Stimulated activated CD8-positive, alpha-beta memory T cell treated with anti-CD3 and anti-CD28 coated beads, Interleukin-15, amount 100 ng/mL, for 4 hours (primary cell): ENCODE results near the gene ATP6AP1.

Experiments
- DNase-seq, 2 donors: peaks; one replicate each; pipeline ENCODE4 v3.0.0-alpha.2; 2020; ENCODE audit warnings: low read depth in 2 of 2

The ATP6AP1 gene

DNA sequence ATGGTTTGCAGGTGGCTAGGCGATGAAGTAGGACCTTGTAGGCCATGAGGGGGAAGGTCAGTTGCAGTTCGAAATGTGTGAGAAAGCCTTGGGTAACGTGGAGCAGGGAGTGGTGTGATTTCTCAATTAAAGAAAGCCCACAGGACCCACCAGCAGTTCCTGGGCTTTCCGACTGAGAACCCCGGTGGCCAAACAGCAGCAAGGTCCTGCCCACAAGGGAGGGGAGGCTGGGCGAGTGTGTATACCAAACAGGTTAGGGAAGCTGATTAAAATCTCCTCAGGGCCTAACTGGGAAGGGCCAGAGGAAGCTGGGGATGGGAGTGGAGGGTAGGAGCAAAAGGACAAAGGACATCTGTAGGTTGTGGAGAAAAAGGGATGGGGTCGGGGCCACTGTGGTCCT lies 2.4 kb downstream of the ATP6AP1 start:
- DNase-seq = no peak

DNA sequence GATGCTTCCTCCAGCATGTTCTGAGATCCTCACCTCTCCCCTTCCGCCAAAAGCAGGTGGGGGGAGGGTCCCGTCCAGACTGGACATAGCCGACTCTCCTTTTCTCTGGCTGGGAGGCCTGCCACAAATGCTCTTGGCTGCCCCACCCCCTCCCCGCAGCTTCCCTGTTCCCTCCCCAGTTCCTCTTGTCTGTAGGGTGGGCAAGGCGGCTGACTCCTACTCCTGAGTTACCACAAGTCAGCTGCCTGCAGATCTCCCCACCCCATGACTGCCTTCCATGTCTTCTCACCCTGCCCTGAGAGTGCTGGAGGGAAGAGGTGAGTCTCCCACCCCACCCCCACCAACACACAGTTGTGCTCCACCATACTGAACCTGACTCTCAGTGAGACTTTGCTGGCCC lies 2.9 kb downstream of the ATP6AP1 start:
- DNase-seq = no peak

DNA sequence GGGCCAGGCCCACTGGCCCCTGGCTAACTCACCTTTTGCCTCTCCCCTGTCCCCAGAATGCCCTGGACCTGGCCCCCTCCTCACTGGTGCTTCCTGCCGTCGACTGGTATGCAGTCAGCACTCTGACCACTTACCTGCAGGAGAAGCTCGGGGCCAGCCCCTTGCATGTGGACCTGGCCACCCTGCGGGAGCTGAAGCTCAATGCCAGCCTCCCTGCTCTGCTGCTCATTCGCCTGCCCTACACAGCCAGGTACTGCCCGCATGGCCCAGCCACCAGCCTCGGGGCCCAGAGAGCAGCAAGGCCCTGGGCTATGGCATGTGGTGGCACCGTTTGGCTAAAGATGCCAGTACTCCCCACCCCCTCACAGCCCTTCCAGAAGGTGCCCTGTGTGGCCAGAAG lies 3.7 kb downstream of the ATP6AP1 start:
- DNase-seq = no peak

DNA sequence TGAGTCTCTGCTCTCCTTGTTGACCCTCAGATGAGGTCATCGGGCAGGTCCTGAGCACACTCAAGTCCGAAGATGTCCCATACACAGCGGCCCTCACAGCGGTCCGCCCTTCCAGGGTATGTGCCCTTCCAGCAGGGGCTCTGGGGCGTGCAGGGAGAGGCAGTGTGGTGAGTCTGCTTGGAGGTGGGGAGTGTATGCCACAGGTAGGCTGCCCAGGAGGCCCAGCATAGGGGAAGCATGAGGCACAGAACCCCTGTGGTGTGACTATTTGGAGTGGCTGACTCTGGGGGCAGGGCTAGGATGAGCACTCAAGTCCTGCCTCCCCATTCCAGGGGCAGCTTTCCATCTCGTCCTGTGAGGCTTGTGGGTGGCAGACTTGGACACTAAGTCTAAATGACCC lies 5.1 kb downstream of the ATP6AP1 start:
- DNase-seq = no peak

DNA sequence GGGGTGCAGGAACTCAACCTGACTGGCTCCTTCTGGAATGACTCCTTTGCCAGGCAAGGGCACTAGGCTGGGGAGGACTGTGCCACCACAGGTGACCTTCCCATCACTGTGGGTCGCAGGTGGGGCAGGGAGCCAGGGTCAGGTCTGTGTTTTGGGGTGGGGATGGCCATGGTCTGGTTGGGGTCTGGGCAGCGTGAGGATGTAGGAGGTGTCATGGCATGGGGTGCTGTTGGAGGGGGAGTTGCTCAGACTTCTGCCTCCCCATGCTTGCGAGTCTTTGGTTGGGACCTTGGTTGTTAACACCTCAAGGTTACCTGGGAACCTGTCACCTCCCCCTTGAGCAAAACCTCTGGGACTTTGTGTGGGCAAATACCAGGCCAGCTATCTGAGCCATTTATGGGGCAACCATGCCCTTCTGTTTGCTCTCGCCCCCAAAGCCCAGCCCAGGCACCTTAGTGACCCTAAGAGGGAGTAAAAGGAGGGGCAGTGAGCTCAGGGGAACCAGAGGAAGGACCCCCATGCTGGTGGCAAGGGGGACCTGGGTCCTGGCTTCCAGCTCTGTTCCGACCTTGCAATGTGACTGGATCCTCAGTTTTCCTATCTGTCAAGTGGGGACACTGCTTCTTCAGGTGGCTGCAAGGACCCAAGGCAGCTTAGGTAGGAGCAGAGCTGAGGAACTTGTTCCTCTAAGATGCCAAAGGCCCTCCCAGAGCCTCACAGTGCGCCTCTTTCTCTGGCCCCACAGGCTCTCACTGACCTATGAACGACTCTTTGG lies 6.1 kb downstream of the ATP6AP1 start:
- no peak for DNase-seq

DNA sequence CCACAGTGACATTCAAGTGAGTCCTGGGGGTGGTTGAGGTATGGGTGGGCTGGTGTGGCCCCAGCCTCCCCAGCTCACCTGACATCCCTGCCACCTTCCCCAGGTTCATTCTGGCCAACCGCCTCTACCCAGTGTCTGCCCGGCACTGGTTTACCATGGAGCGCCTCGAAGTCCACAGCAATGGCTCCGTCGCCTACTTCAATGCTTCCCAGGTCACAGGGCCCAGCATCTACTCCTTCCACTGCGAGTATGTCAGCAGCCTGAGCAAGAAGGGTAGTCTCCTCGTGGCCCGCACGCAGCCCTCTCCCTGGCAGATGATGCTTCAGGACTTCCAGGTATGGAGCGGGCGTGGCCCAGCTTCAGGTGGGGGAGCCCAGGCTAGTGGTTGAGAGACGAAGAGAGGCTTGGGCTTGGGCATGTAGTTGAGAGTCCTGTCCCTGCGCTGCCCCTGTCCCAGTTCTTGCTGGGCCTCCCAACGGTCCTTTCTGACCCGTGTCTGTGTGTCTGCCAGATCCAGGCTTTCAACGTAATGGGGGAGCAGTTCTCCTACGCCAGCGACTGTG lies 6.8 kb downstream of the ATP6AP1 start:
- DNase-seq = no peak

DNA sequence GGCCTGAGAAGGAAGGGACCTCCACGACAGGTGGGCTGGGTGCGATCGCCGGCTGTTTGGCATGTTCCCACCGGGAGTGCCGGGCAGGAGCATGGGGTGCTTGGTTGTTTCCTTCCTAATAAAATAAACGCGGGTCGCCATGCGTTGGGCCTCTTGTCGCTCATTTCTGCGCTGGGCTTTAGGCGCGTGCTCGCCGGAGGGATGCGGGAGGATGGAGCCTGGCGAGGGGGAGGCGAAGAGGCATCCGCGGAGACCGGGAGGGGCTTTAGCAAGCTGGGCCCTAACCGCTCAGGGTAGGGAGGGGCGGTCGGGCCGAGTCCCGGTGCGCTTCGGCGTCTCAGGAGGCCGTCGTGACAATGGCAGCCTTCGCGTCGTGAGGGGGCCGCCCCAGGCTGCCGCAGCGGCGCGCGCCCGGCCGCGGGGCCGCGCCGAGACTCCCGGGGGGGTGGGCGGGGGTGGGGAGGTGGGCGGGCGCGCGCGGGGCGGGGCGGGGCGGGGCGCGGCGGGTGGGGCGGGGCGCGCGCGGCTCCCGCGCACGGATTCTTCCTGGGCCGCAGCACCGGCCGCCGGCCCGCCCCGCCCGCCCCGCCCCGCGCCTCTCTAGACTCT lies 8.0 kb downstream of the ATP6AP1 start:
- no peak for DNase-seq

DNA sequence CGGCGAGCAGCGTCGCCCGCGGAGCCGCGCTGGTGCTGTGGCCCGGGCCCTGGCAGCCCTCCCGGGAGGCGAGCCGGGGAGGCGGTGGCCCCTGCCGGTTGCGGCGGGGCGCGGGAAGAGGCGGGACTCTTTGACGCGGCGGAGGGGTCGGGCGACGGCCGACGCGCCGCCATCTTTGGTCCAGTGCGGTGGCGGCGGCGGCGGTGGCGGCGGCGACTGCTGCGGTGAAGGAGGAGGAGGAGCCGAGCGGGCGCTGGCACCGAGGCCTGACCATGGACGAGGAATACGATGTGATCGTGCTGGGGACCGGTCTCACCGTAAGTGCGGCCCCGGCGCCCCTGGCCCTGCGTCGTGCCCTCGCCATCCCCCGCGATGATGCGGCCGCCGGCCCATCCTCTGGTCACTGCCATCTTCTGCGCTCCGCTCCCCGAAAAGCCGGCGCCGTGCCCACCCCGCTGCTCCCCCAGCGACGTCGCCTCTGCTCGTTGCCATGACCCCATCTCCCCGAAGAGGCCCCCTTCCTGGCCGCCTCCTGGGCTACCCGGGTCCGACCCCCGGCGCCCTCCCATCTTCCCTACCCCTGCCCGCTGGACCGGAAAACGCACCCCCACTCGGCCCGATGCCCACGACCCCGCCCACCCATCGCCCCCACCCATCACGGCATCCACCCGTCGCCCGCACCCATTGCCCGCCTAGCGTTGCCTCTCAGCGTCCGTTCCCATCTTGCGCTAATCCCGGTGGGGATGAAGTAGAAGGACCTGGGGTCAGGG lies 8.7 kb downstream of the ATP6AP1 start, which contains the start of gene GDI1:
Gene GDI1, plus strand, starts transcription at position 172 of the 770 bp plus-strand sequence. Its CDS starts 101 bp downstream, at position 273.
- DNase-seq = peak in 1 of 2 donors; percentile 24

DNA sequence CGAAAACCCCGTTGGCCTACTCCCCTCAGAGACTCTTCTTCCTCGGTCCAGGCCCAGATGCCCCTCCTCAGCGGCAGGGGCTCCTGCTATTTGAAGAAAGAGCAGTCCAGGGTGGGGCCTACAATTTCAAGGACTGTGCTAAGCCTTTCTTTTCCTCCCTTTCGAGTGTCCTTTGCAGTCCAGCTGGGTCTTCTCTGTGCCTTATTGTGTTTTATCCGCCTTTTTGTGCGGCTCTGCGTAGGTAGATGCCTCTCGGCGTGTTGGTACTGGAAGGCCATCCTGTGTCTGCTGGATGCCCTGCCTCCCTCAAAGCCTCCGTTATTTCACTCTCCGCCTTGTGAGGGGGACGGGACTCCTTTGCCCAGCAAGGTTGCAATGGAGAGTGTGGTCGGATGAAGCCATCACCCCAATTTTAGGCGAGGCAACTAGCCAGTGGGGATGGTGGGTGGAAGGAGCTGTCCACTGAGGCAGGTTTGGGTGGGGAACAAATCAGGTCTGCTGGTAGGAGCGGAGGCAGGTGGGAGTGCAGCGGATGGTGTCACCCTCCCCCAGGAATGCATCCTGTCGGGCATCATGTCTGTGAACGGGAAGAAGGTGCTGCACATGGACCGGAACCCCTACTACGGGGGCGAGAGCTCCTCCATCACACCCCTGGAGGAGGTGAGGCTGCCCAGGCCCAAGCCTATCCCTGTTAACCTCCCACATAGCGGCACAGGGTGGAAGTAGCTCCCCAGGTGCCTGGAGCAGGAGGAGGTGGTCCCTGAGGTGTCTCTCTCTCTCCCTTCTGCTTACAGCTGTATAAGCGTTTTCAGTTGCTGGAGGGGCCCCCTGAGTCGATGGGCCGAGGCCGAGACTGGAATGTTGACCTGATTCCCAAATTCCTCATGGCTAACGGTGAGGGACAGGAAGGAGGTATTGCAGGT lies 9.8 kb downstream of the ATP6AP1 start:
- DNase-seq = no peak

DNA sequence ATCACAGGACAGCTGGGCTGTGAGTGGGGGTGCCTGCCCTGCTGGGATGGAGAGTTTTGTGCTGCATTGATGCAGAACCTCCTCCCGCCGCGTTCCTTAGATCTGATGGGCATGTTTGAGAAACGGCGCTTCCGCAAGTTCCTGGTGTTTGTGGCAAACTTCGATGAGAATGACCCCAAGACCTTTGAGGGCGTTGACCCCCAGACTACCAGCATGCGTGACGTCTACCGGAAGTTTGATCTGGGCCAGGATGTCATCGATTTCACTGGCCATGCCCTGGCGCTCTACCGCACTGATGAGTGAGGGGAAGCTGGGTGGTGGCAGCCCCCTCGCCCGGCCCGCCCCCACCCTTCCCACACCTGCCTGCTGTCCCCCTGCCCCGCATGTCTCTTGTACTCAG lies 11.4 kb downstream of the ATP6AP1 start:
- no peak for DNase-seq

DNA sequence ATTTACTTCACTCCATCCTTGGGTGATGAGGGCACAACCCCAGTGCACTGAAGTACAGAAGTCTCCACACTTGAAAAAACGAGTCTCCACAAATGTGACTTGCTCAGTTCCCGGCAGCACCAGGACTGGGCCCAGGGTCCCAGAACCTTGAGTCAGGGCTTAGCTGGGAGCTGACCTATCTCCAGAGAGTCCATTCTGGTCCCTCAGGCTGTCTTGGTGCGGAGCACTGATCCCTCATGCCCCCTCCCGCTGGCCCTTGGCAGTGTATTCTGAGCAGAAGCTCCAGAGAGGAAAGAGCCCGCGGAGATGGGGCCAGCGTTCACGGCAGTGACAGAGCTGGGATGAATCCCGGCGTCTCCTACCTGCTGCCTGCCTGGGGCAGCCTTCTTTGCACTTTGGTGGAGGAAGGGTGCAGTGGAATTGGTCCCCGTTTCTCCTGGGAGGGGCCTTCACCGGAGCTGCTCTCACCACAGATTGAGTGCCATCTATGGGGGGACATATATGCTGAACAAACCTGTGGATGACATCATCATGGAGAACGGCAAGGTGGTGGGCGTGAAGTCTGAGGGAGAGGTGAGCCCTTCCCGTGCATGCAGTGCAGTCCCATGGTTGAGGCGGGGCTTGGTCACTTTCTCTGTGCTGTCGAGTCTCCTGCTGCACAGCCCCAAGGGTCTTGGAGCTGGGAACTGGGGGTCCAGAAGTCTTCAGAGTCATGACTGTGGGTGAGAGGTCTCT lies 12.3 kb downstream of the ATP6AP1 start:
- DNase-seq = no peak

DNA sequence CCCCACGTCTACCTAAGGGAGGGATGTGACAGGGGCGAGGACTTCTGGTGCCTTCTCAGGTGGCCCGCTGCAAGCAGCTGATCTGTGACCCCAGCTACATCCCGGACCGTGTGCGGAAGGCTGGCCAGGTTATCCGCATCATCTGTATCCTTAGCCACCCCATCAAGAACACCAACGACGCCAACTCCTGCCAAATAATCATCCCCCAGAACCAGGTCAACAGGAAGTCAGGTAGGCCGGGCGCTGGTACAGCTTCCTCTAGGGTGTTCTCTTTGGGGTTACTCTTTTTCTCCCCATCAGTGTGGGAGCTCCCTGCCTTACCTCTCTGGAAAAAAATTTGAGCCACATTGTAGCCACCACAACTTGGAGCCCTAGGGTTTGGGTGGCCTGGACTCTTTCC lies 13.1 kb downstream of the ATP6AP1 start:
- no peak for DNase-seq

DNA sequence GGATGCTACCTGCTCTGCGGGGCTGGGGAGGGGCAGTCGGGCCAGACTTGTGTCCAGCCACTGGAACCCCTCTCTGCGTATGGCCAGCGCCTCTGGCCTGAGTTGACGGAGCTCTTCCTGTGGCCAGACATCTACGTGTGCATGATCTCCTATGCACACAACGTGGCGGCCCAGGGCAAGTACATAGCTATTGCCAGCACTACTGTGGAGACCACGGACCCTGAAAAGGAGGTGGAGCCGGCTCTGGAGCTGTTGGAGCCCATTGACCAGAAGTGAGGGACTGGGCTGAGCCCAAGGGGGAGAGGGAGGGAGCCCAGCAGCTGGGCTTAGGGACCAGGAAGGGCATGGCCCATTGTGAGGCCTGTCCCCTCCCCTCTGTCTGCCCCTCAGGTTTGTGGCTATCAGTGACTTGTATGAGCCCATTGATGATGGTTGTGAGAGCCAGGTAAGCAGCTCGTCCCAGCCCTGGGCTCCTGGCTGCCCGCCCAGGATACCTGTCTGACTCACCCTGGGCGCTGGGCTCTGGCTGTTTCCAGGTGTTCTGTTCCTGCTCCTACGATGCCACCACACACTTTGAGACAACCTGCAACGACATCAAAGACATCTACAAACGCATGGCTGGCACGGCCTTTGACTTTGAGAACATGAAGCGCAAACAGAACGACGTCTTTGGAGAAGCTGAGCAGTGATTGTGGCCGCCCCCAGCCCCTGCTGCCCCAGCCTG lies 13.7 kb downstream of the ATP6AP1 start:
- DNase-seq = no peak

DNA sequence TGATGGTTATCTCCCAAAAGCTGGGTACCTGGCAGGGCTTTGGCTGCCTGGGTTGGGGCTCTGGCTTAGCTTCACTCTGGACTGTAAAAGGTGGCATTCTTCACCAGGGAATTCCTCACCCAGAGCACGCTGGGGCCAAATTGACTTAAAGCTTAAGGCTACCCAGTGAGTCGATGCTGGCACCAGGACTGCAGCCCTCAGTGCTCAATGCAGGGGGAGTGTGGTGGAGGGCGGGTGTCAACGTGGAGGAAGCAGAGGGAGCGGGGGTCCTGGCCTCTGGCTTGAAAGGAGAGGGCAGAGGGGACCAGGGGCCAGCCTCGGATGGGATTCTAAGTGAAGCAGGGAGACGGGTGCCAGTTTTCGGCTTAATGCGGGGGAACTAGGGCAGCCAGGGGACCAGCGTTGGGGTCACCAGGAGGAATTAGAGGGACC lies 15.0 kb downstream of the ATP6AP1 start:
- no peak for DNase-seq

DNA sequence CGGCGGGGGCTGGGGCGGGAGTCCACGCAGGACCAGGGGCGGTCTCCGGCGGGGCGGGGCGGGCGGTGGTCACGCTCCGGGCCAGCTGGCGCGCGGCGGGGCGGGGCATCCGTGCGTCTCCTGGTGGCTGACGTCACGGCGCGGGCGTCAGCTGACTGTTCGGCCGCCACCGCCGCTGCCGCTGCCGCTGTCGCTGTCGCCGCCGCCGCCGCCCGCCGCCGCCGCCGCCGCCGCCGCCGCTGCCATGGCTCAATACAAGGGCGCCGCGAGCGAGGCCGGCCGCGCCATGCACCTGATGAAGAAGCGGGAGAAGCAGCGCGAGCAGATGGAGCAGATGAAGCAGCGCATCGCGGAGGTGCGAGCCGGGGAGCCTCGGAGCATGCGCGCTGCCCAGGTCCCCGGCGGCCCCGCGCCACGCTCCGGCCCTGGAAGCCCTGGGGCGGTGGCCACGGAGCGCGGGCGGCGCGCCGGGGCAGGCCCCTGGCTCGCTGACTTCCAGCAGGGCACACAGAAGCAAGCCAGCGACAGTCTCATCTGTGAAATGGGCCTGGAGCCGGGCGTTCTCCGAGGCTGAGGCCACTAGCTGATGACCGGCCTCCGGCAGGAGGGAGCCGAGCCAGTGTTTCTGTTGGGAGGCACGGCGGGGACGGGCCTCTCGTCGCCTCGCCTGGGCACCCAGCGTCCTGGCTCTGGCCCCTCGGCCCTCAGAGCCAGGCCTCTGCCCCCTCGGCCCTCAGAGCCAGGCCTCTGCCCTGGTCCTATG lies 15.7 kb downstream of the ATP6AP1 start, which contains the start of gene FAM50A:
Gene FAM50A, plus strand, starts transcription at position 150 of the 763 bp plus-strand sequence. Its CDS starts 95 bp downstream, at position 245.
- peak; percentile 25 to 45 for DNase-seq

DNA sequence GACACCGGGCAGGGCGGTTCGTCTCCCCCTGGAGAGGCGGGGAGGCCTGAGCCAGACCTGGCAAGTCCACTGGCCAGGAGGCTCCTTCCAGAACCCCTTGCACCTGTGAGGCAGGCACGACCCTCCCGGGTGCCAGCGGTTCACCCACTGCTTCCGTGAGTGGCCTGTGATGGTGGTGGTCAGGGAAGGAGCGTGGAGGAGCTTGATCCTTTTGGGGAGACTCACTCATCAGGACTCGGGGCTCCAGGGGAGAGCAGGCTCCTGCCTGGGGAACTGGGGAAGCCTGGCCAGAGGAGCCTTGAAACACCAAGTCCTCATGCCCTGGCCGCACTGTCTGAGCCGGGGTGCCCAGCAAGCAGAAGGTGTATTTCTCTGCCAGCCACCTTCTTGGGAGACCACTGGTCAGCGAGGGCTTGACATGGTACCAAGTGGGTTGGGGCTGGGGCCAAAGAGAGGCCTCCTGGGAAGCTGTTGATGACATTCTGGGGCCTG lies 16.3 kb downstream of the ATP6AP1 start:
- DNase-seq = no peak

DNA sequence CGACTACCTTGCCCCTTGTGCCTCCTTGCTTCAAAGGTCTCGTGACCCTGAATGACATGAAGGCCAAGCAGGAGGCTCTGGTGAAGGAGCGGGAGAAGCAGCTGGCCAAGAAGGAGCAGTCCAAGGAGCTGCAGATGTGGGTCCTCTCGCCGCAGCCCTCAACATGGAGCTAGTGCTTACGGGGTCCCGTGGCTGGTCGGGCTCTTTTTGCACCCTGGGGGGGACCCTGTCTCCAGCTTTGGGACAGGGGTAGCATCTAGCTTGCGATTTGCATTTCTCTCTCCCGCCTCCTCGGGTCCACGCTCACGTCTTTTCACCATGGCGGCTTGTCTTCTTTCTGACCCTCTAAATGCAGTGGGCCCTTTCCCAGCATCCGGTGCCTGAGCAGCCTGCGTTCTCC lies 17.3 kb downstream of the ATP6AP1 start:
- DNase-seq = no peak

DNA sequence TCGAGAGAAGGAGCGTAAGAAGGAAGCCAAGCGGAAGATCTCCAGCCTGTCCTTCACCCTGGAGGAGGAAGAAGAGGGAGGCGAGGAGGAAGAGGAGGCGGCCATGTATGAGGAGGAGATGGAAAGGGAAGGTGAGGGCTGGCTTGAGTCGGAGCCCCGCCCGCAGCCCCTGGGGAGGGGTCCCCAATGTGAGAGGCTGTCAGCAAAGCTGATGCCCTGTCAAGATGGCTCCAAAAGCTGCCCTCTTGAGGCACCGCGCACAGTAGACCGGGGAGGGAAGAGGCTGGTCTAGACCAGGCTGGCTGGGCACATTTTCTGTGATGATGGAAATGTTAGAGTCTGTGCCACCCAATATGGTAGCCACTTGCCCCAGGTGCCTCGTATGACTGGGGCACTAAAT lies 18.0 kb downstream of the ATP6AP1 start:
- DNase-seq = no peak

DNA sequence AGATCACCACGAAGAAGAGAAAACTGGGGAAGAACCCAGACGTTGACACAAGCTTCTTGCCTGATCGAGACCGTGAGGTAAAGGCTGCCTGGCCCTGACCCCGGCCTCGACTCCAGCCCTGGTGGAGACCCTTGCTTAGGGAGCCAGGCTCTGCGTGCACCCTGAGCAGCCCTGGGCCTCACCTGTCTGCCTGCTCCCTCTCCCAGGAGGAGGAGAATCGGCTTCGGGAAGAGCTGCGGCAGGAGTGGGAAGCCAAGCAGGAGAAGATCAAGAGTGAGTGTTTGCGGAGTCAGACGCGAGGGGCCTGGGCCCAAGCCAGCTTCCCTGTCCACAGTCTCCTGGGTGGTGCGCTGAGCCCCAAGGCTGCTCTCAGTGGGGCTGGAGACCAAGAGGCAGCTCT lies 20.0 kb downstream of the ATP6AP1 start:
- no peak for DNase-seq
